GM12872 (cell line): Measurements from ENCODE around the gene ZZZ3.

Experiments used
- CTCF ChIP-seq: IDR thresholded peaks from 3 replicates; pipeline ENCODE4 v1.5.1; 2011; ENCODE audit warnings: low read depth, mild to moderate bottlenecking, low read length, moderate library complexity; ENCODE audit not compliant: insufficient read depth

Gene ZZZ3

GRCh38 chr1:77673716-77674355, 8.6 kb downstream of the ZZZ3 start:
- TF ChIP-seq CTCF = no peak

GRCh38 chr1:77673030-77673429, 9.4 kb downstream of the ZZZ3 start:
- TF ChIP-seq CTCF = no peak

- no peak for TF ChIP-seq CTCF
Observed at GRCh38 chr1:77672374-77672773, 10.1 kb downstream of the ZZZ3 start.

GRCh38 chr1:77671836-77672235, 10.6 kb downstream of the ZZZ3 start:
- no peak for TF ChIP-seq CTCF

- TF ChIP-seq CTCF = no peak
Observed at GRCh38 chr1:77670330-77670729, 12.1 kb downstream of the ZZZ3 start.

- no peak for TF ChIP-seq CTCF
Observed at GRCh38 chr1:77668924-77669449, 13.5 kb downstream of the ZZZ3 start.

- TF ChIP-seq CTCF = no peak
Observed at GRCh38 chr1:77664939-77665516, 17.4 kb downstream of the ZZZ3 start.
